K562 (cell line): Measurements from ENCODE around the gene TAF8. TPM values are rescaled to one million over a fixed set of nuclear protein-coding genes. Genes with fewer than 3 reads are reported as not detected.

Experiments used
- C11orf30 ChIP-seq: fragments of 450-650 bp; IDR thresholded peaks from 2 replicates; pipeline ENCODE4 v1.6.1; 2016; ENCODE audit warnings: low read depth, mild to moderate bottlenecking
- DMBX1 ChIP-seq: fragments of 250-450 bp; sonication (Bioruptor Pico); IDR thresholded peaks from 2 replicates; pipeline ENCODE4 v1.8.0; 2022; ENCODE audit warnings: inconsistent platforms, mild to moderate bottlenecking, moderate library complexity, borderline replicate concordance
- ERF ChIP-seq: fragments of 450-650 bp; formaldehyde crosslinking; IDR thresholded peaks from 2 replicates; pipeline ENCODE4 v1.4.0; 2020; ENCODE audit warnings: mild to moderate bottlenecking, mixed read lengths
- ILK ChIP-seq: fragments of 450-650 bp; IDR thresholded peaks from 2 replicates; pipeline ENCODE4 v1.6.1; 2016; ENCODE audit warnings: missing genetic modification characterization, low read depth, mild to moderate bottlenecking, missing compliant biosample characterization, moderate library complexity, borderline replicate concordance
- KLF6 ChIP-seq: fragments of 250-450 bp; sonication (Bioruptor Pico); IDR thresholded peaks from 2 replicates; pipeline ENCODE4 v1.4.0; 2020; ENCODE audit warnings: mild to moderate bottlenecking, moderate library complexity, borderline replicate concordance
- NCOA1 ChIP-seq: fragments of 450-650 bp; IDR thresholded peaks from 2 replicates; pipeline ENCODE4 v1.6.1; 2016; ENCODE audit warnings: low read depth
- NELFE ChIP-seq: IDR thresholded peaks from 2 replicates; pipeline ENCODE4 v1.6.1; 2011; ENCODE audit warnings: mild to moderate bottlenecking; ENCODE audit not compliant: insufficient read depth, insufficient read length
- TSC22D4 ChIP-seq: fragments of 450-650 bp; IDR thresholded peaks from 2 replicates; pipeline ENCODE4 v1.6.1; 2016; ENCODE audit warnings: missing genetic modification characterization, missing biosample characterization, control low read depth
- U2AF1 ChIP-seq: fragments of 200-400 bp; formaldehyde crosslinking; optimal IDR thresholded peaks from 2 replicates; pipeline ENCODE3; 2017; ENCODE audit warnings: mild to moderate bottlenecking, low read depth, low read length, moderate library complexity
- ZBTB1 ChIP-seq: sonication (generic); formaldehyde crosslinking; IDR thresholded peaks from 2 replicates; pipeline ENCODE4 v1.8.1; 2023; ENCODE audit warnings: missing genetic modification reagents, low read depth, mild to moderate bottlenecking, borderline replicate concordance
- ZNF121 ChIP-seq: sonication (generic); formaldehyde crosslinking; conservative IDR thresholded peaks from 2 replicates; pipeline ENCODE4 v1.8.0; 2022; ENCODE audit warnings: missing genetic modification reagents
- ZNF143 ChIP-seq: sonication (generic); formaldehyde crosslinking; IDR thresholded peaks from 2 replicates; pipeline ENCODE4 v1.9.0; 2022; ENCODE audit warnings: mild to moderate bottlenecking, missing genetic modification reagents
- ZNF23 ChIP-seq: fragments of 250-450 bp; sonication (Bioruptor Pico); IDR thresholded peaks from 2 replicates; pipeline ENCODE4 v1.4.0; 2020; ENCODE audit warnings: mild to moderate bottlenecking
- ZNF79 ChIP-seq: fragments of 250-450 bp; sonication (Bioruptor Pico); IDR thresholded peaks from 2 replicates; pipeline ENCODE4 v1.4.0; 2020; ENCODE audit warnings: low read depth, mild to moderate bottlenecking, moderate library complexity
- polyA plus RNA-seq, 8 experiments: library from polyadenylated mRNA; depleted of rRNA in 4 of 8; stranded (reverse) in 5 of 8; unstranded in 3 of 8; fragments of >200 nt; fragmentation: Nextera tagmentation in 2 of 8; fragmentation: Illumina TruSeq in 1 of 8; extraction: Ambion mirVana in 2 of 8; extraction: Trizol in 1 of 8; gene quantifications; 2 replicates each; pipeline versions ENCODE4 v1.2.1 to v1.2.3, GENCODE V29; 2011 to 2014; ENCODE audit warnings: inconsistent platforms in 1 of 8, missing spikeins in 1 of 8
- total RNA-seq, 7 experiments: library from RNA; depleted of rRNA in 6 of 7; stranded (reverse); fragments of >200 nt in 6 of 7; fragmentation: Illumina TruSeq in 2 of 7; extraction: Trizol in 2 of 7; gene quantifications; 2 replicates each; pipeline versions ENCODE4 v1.2.1 to v1.2.3, GENCODE V29; 2011 to 2021; ENCODE audit warnings: low replicate concordance in 1 of 7
- TF ChIP-seq, protein P1 (sequence below): sonication (generic); formaldehyde crosslinking; IDR thresholded peaks from 2 replicates; pipeline ENCODE4 v1.8.0; 2022; ENCODE audit warnings: mild to moderate bottlenecking, missing genetic modification reagents
- TF ChIP-seq, protein P2 (sequence below): fragments of 200-800 bp; sonication (Bioruptor generic); IDR thresholded peaks from 2 replicates; pipeline ENCODE4 v1.6.1; 2016; ENCODE audit warnings: missing genetic modification characterization, missing compliant biosample characterization
- TF ChIP-seq, protein P3 (sequence below): IDR thresholded peaks from 2 replicates; pipeline ENCODE4 v1.6.1; 2016; ENCODE audit warnings: missing genetic modification characterization, missing compliant biosample characterization
- TF ChIP-seq, protein P4 (sequence below), 2 experiments: fragments of 450-650 bp in 1 of 2; sonication (generic) in 1 of 2; formaldehyde crosslinking; conservative IDR thresholded peaks; 2 replicates each; pipeline versions ENCODE4 v1.4.0 to v1.8.1; 2020 to 2022; ENCODE audit warnings: mild to moderate bottlenecking in 1 of 2, missing genetic modification reagents in 1 of 2

Gene TAF8
- total and polyA plus RNA-seq, 9 of the 15 experiments (the other 6 are each of a cell fraction or from before 2014, with no cell fraction given) = 29.4 to 84.0 (median 52.6) TPM

DNA sequence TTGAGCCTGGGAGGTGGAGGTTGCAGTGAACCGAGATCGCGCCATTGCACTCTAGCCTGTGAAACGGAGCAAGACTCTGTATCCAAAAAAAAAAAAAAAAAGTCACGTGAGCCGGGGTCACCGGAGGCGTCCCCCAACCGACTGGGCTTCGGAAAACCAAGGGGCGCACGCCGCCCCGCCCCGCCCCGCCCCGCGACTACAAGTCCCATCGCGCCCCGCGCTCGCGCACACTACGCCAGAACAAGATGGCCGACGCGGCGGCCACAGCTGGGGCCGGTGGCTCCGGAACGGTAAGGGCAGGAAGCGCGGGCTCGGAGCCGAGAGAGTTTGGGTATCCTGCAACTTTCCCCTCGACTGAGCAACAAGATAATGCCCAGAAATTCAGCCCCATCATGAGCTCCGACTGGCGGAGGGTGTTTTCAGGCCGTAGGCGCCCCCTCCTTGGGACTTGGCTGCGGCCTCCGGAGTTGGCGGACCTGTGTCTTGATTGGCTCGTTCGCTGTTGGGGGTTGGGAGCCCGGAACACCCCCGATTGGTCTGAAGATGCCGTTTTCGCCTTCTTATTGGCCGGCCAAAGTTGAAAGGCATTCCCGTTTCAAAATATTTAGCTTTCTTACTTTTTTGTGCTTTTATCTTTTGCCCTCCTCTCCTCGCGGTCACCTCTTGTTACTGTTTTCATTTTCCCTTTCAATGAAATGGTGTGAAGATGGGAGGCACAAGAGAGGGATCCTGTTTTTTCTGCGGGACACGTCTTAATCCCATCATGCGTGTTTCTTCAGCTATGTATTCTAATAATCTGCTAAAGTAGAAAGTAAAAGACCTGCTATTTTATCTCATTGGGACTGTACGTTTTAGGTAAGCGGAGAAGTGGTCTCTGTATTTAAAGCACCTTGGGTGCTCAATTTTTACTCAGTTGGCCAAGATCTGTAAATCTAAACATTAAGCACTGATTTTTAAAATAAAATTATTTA lies at the start of gene TAF8 (continued):
- TF ChIP-seq, protein P1, sequence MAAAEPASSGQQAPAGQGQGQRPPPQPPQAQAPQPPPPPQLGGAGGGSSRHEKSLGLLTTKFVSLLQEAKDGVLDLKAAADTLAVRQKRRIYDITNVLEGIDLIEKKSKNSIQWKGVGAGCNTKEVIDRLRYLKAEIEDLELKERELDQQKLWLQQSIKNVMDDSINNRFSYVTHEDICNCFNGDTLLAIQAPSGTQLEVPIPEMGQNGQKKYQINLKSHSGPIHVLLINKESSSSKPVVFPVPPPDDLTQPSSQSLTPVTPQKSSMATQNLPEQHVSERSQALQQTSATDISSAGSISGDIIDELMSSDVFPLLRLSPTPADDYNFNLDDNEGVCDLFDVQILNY (CRISPR knock-in tag) = peak; percentile 76; the same call in 1 of the 2 replicates
- TF ChIP-seq, protein P2, sequence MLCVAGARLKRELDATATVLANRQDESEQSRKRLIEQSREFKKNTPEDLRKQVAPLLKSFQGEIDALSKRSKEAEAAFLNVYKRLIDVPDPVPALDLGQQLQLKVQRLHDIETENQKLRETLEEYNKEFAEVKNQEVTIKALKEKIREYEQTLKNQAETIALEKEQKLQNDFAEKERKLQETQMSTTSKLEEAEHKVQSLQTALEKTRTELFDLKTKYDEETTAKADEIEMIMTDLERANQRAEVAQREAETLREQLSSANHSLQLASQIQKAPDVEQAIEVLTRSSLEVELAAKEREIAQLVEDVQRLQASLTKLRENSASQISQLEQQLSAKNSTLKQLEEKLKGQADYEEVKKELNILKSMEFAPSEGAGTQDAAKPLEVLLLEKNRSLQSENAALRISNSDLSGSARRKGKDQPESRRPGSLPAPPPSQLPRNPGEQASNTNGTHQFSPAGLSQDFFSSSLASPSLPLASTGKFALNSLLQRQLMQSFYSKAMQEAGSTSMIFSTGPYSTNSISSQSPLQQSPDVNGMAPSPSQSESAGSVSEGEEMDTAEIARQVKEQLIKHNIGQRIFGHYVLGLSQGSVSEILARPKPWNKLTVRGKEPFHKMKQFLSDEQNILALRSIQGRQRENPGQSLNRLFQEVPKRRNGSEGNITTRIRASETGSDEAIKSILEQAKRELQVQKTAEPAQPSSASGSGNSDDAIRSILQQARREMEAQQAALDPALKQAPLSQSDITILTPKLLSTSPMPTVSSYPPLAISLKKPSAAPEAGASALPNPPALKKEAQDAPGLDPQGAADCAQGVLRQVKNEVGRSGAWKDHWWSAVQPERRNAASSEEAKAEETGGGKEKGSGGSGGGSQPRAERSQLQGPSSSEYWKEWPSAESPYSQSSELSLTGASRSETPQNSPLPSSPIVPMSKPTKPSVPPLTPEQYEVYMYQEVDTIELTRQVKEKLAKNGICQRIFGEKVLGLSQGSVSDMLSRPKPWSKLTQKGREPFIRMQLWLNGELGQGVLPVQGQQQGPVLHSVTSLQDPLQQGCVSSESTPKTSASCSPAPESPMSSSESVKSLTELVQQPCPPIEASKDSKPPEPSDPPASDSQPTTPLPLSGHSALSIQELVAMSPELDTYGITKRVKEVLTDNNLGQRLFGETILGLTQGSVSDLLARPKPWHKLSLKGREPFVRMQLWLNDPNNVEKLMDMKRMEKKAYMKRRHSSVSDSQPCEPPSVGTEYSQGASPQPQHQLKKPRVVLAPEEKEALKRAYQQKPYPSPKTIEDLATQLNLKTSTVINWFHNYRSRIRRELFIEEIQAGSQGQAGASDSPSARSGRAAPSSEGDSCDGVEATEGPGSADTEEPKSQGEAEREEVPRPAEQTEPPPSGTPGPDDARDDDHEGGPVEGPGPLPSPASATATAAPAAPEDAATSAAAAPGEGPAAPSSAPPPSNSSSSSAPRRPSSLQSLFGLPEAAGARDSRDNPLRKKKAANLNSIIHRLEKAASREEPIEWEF (CRISPR knock-in tag) = no peak
- TF ChIP-seq ILK (tag) (no peak), U2AF1 (peak; percentile 58), ZNF79 (CRISPR knock-in tag) (no peak), ZNF23 (no peak), DMBX1 (CRISPR knock-in tag) (peak; percentile 64; the same call in 1 of the 2 replicates), ERF (CRISPR knock-in tag) (peak; percentile 57; the same call in 1 of the 2 replicates), KLF6 (CRISPR knock-in tag) (no peak), ZBTB1 (CRISPR knock-in tag) (no peak), ZNF143 (CRISPR knock-in tag) (peak; percentile 88), NELFE (no peak), C11orf30 (peak; percentile 88), NCOA1 (no peak), TSC22D4 (tag) (no peak), ZNF121 (CRISPR knock-in tag) (no peak)
- TF ChIP-seq, protein P3, sequence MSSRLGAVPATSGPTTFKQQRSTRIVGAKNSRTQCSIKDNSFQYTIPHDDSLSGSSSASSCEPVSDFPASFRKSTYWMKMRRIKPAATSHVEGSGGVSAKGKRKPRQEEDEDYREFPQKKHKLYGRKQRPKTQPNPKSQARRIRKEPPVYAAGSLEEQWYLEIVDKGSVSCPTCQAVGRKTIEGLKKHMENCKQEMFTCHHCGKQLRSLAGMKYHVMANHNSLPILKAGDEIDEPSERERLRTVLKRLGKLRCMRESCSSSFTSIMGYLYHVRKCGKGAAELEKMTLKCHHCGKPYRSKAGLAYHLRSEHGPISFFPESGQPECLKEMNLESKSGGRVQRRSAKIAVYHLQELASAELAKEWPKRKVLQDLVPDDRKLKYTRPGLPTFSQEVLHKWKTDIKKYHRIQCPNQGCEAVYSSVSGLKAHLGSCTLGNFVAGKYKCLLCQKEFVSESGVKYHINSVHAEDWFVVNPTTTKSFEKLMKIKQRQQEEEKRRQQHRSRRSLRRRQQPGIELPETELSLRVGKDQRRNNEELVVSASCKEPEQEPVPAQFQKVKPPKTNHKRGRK (tag) = no peak
- TF ChIP-seq, protein P4, sequence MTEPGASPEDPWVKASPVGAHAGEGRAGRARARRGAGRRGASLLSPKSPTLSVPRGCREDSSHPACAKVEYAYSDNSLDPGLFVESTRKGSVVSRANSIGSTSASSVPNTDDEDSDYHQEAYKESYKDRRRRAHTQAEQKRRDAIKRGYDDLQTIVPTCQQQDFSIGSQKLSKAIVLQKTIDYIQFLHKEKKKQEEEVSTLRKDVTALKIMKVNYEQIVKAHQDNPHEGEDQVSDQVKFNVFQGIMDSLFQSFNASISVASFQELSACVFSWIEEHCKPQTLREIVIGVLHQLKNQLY (CRISPR knock-in tag; conservative IDR thresholded peaks at IDR 0.05) = no peak
